HG03565 (cell line): Measurements from ENCODE around the gene DELE1.

Source experiments
- ATAC-seq: cut with Tn5 transposase; IDR thresholded peaks from one replicate; pipeline ENCODE4 v1.9.1; 2021; ENCODE audit warnings: mild to moderate bottlenecking, moderate library complexity; ENCODE audit not compliant: unreplicated experiment

The DELE1 gene

DNA sequence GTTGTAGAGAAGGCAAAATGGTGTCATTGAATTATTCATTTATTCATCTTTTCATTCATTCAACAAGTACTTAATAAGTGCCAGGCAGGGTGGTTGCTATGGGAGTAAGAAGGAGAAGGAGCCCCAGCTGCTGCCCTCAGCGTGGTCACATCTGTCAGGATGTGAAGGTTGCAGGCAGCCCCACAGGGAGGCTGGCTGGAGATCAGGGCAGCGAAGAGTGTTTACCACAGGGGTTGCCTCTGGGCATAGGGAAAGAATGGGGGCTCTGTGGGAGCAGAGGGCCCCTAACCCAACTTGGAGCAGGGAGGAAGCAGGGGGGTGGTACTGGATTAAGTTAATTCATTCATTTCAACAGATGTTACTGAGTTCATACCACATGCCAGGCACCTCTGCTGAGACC, 28.3 kb downstream of the DELE1 start:
- ATAC-seq: no peak

DNA sequence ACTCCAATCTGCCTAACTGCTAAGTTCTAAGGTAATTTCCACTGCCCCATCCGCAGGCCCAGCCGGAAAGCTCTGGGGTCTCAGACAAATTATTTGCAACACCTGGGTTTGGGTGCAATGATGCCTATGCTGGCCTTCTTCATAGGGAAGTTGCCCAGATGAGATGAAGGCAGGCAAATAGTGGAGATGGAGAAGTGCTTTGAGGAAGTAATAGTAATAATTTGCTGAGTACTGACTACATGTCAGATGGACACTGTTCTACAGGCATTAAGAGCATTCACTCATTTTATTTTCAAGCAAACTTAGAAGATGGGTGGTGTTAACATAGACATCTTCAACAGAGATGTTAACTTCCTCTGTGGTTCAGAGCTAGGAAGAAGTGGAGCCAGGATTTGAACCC, 30.5 kb downstream of the DELE1 start:
- no peak for ATAC-seq

DNA sequence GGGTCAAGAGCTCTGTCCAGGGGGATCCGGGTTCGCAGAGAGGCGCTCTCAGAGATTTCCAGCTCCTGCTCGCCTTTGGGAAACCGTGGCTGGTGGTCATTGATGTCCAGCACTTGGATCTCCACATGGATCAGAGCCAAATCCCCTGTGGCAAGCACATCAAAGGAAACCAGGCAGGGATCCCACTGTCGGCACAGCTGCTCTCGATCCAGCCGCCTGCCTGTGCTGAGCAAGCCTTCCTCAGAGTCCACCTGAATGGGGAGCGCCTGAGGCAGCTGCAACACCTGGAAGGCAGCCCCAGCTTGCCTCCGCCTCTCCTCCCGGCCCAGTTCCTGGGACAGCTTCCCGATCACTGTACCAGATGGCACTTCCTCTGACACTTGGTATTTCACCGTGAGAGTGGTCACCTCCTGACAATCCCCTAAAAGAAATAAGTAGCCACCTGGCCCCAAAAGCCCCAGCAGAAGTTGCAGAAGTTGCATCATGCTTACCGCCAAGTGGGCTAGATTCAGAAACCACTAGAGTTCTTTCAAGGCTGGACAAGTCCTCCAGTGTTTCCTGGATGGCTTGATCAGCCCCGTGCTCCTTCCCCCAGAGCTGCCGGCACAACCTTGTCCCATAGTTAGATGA, 33.8 kb downstream of the DELE1 start:
- no peak for ATAC-seq

DNA sequence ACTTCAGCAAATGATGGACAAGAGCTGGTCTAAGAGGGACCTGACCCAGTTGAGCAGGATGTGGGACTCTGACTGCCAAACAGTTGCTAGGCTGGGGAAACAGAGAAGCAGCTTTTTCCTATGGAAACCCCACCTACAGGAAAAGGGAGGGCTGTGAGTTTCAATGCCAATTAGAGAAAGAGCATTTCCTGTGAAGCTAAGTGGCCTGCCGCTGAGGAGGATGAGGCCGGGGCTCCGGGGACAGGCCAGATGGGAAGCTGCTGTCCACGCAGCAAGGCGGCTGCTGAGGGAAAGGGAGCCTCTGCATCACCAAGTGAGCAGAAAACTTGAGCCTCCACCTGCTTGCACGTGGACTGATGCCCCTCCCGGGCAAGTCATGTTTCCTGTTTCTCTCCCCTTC, 34.4 kb downstream of the DELE1 start, which contains the start of gene PCDH12:
Gene PCDH12, minus strand, starts transcription at position 90 of the 400 bp plus-strand sequence. CDS start 351 bp downstream, outside the sequence.
- ATAC-seq: no peak

DNA sequence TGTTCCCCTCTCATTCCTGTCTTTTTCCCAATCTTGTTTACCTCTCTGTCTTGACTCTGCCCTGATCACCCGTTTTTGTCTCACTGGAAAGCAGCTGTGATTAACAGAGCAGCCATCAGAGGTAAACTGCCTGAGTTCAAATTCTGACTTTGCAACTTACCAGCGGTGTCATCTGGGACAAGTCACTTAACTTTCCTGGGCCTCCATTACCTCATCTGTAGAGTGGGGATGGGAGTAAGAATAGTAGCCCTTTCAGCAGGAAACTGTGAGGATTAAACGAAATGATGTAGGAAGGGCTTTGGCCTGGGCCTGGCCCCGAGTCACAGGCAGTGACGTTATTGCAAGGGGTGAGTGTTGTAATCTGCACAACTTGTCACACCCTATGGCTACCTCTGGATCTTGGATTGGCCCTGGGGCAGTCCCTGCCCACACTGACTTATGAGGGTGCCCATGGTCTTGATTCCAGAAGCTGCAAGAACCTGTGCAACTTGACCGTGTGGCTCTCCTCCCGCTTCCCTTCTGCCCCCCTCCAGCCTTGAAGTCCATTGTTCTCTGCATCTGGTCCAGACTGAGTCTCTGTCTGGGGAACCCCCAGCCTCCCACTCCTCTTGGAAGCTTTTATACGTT, 35.0 kb downstream of the DELE1 start:
- no peak for ATAC-seq

DNA sequence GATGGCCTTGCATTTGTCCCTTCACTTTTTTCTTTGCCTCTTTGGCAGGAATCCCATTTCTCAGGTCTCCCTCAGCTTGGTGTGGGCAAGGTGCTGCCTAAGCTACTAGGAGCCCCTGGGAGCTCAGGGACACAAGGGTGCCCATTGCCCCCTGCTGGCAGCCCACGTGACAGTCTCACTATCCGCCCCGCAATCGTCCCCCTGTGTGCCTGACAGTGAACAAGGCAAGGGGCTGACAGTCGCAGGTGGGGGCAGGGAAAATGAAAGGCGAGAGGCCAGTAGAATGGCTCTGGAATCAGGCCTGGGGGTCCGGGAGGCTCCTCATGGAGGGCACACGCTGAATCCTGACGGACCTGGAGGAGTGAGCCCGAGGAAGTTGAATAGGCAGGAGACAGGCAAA, 36.3 kb downstream of the DELE1 start:
- ATAC-seq: no peak

DNA sequence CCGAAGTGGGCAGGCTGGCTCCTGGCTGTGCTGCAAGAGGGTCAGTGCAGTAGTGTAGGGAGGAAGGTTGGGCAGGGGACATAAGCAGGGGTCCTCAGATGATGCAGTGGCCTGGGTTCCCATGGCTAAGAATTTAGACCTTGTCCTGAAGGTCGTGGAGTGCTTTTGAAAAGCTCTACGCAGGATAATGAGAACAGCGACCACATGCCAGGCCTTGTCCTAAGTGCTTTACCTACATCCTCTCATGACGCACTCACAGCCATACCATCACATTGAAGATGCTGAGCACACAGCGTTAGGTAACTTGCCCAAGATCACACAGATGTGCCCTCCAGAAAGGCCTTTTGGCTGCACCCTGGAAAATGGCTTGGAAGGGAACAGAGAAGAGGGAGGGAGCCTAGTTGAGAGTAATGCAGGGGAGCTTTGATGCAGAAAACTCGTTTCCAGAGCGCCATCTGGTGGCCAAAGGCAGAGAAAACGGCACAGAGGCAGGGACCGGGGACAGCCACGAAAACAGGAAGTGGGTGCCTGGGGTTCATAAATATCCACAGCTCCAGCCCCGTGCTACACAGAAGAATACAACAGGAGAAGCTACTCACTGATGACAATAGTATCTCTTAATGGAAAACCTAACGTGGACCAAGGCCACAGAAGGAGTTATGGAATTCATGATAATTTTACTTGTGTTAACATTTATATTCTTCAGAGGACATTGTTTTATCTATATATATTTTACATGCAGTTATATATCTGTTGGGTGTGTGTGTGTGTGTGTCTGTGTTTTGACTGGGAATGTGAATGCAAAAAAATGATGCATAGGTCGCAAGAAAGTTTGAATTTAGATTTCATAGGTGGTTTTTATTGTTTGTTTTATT, 37.0 kb downstream of the DELE1 start:
- peak; percentile 93 for ATAC-seq

DNA sequence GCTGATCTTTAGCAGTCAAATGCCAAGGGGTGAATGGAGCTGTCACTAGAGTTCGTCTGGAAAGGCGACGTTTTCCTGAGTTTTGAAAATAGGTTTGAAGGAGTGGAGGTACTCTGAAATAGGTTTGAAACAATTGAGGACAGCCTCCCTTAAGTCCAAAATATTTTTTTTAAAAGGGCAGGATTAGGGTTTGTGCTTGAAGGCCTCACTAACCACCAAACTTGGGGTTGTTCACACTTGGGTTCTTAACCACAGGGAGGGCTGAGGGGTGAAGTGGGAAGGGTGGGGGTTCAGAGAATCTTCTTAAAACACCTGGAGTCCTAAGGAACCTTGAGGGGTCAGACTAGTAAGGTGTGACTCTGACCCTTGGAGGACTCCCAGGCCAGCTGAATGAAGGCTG, 37.8 kb downstream of the DELE1 start:
- ATAC-seq: no peak

DNA sequence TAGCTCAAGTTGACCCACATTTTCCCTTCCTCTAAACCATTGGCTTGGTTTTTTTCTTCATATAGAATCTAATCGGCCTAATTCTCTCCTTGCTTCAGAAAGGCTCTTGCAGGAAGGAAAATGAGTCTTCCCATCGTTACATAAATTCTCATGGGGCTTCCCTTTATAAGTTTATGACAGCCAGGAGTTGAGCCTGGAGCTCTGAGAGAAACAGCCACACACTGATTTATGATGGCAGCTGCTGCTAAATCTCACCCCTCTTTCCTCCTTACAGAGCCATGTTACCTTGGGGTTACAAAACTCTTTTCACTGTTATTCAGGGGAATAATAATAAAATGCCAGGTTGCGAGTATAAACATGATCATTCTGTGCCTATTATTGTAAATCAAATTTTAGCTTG, 40.0 kb downstream of the DELE1 start:
- ATAC-seq: no peak

DNA sequence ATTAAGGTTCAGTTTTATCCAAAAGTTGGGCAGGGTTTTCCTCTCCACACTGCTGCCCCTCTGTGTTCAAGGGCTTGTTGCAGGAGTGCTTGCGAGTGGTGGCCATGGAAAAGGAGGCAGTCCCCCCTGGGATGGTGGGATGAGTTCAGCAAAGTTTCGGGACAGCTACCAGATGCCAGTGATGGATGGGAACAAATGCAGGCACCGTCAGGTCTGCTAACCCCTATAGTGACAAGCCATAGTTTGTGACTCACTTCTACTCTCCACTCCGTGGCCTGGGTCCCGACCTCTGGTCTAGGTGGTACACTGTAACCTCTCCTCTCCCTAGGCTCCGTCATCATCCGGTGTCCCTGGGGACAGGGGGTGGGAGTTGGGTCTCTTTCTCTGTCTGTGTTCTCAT, 41.4 kb downstream of the DELE1 start:
- ATAC-seq: no peak

DNA sequence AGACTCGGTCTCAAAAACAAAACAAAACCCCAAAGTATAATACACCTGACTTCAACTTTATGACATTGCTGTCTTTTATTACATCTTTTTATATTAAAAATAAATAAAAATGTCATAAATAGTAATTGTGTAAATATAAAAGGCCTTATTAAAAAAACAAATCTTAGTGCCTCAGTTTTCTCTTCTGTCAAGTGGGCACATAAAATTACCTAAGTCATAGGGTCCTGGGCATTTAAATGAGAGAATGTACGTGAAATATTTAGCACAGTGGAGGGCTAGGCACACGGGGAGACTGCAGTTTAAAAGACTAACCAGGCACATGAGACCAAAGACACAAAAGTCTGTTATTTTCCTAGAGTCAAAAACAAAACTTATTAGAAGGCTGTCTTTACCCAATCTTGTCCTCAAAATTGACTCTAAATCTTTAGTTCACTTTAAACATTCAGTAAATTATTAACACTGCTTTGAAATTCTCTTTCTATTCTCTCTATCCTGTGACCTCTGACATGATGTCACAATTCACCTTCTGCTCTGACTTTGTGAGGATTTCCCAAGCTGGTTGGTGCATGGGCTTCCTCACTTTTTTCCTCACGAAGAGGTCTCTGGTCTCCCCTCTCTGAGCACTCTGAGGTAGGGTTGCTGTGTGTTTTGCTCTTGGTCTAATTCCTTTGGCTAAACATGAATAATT, 42.7 kb downstream of the DELE1 start:
- no peak for ATAC-seq

DNA sequence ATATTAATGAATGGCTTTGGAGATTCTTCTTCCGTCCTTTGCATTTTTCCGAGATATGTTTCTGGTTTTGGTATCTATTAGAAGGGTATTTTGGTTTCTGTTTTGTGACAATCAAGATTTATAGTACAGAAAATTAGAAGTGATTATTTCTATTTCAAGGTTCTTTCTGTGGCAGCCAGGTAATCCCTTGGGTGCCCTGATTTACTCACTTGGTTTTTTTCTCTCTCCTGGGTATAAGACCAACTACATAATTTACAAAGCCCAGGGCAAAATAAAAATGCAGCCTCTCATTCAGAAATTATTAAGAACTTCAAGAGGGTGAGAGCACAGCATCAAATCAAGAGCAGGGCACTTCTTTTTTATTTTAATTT, 43.3 kb downstream of the DELE1 start:
- no peak for ATAC-seq

DNA sequence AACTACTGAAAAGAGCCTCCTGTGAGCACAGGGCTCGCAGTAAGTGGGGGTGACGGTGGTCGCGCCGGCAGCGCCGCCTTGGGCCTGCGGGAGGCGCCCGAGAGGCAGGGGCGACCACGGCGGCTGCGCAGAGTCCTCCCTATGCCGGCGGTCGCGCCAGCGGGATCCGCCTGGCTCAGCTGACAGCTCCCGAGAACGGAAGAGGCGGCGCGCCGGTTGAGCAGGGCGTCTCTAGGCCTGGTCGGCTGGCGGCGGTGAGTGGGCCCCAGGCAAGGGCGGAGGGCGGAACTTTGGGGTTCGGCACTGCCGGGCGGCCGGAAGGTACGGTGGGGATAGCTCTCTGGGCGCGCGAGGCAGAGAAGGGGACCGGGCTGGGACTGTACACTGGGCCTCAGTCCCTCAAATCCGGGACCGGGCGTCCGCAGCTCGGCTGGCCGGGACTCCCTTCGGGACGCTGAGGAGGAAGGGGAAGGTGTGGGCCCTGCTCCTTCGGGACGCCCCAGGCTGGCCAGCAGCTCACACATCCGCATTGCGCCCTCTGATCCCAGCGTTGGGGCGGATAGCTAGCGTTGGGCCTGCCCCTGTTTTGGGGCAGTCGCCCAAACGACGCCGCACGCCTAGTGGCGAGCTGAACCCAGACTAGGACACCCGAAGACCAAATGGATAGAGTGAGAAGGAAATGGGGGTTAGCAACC, 45.4 kb downstream of the DELE1 start, which contains the start of gene RNF14:
Gene RNF14, plus strand, starts transcription at position 192 of the 695 bp plus-strand sequence. CDS start 4,484 bp downstream, outside the sequence.
- peak; percentile 88 for ATAC-seq

DNA sequence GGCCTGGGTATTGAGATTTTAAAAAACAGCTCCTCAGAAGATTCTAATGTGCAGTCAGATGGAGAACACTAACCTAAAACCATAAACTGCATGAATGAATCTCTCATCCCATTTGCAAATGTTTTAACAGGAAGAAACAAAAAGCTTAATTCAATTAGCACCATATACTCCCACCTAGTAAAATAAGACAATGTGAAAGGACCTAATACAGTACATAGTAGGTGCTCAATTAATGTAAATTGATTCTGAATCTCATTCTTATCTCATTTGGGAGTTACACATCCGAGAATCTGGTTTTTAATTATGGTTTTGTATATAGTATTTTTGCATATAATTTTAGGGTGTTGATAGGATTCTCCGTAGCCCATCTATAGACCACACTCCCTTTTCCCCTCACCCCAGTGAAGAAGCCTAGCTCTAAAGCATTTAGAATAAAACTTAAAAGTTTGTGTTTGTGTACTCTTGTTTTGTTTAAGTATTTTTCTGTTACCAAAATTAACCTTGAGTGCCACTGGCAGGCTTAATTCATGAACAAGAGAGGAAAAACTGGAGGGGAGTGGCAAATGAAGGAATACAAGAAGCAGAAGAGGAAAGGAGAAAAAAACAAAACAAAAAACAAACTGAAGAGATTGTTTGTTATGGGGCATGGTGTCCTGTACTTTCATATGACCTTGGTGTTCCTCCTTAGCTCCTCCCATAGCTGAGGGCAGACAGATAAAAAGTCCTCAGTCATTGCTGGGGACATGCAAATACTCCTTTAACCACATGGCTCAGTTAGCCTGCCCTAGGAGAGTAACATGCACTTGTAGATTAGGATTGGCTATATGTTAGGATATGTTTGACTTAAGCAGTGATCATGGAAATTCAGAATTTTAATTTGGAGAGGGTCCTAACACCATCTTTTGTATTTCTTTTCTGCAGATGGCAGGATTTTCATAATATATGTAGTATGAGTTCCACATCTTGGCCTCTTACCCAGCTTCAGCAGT, 46.4 kb downstream of the DELE1 start:
- ATAC-seq: peak; percentile 57

DNA sequence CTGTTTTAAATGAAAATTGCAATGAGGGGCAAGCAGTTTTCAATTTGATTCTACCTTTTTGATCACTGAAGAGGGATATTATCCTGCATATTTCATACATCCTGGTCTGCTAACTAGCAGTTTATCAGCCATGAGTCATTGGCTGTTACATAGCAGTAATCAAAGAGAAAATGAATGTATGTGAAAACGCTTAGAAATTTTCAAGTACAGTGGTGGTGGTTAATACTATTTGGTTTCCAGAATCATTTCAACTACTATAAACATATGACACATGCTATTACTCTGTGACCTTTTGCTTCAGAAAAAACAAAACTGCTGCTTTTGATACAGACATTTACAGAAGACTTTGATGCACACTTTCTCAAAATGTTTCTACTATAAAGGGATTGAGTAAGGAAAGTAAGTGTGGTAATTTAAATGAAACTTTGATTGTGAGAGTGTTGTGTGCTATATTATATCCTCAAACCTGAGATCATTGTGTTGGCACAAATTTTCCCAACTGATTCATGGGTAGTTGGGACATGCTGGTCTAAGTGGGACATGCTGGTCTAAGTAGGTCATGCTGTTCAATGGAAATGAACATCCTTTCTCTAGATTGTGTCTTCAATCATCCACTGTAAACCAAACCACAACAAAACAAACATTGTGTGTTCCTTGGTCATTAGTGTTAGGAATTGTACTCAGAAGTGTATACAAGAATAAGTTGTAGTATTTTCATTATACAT, 50.4 kb downstream of the DELE1 start:
- no peak for ATAC-seq

DNA sequence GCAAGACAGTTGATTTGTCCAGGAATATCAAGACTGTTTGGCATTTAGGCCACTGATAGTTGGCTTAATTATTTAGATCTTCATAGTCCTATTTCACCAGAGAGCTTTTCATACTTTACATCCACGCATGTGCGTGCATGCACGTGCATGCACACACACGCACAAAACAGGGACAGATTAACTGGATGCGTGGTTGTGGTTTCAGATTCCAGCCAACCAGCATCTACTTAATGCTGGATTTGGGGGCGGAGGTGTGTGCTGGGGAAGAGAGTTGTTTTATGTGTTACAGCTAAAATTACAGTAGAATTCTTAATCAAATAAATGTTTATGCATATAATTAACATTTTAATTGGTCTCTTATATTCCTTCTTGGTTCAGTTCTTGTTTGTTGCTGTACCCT, 52.5 kb downstream of the DELE1 start:
- ATAC-seq: no peak

DNA sequence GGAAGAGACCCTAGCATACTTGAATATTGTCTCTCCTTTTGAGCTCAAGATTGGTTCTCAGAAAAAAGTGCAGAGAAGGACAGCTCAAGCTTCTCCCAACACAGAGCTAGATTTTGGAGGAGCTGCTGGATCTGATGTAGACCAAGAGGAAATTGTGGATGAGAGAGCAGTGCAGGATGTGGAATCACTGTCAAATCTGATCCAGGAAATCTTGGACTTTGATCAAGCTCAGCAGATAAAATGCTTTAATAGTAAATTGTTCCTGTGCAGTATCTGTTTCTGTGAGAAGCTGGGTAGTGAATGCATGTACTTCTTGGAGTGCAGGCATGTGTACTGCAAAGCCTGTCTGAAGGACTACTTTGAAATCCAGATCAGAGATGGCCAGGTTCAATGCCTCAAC, 54.7 kb downstream of the DELE1 start:
- ATAC-seq: no peak

DNA sequence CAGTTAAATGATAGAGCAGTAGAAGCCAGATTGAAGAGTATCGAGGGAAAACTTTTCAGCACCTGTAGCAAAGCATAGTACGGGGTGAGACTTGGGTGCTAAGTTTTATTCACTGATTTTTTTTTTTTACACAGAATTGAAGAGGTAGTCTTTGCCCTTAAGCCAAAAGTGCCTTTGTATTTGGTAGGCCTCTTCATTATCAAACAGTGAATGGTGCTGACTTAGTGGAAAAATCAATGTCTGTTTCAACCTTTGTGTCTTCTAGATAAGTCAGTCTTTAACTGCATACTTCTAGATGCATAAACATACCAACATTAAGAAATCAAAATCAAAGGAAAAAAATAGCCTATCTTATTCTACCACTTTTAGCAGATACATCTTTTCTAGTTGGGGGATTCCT, 59.0 kb downstream of the DELE1 start:
- ATAC-seq: no peak

DNA sequence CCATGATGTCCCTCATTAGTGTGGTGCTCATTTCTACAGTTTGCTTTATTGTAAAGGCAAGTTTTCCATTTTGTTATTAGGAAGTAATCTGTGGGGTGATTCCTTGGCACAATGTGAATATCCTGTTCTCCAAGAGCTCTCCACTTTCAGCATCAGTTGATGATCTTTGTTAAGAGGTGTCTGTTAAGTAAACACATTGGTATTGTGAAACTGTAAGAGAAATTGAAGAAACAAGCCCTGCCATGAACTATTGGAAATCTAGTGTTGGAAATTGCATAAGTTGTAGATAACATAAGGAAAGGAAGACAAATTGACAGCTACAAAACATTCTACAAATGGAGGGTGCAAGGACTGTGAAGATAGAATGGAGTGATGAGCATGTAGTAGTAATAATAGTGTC, 62.4 kb downstream of the DELE1 start:
- no peak for ATAC-seq
